NB4 (cell line): ENCODE measurements around the gene SELENOW.

Experiments
- POLR2A ChIP-seq: IDR thresholded peaks from 2 replicates; pipeline ENCODE4 v1.6.1; 2011; ENCODE audit warnings: mild to moderate bottlenecking; ENCODE audit not compliant: insufficient read length; ENCODE audit errors: extremely low read depth
- TF ChIP-seq, protein P1 (sequence below): IDR thresholded peaks from one replicate; pipeline ENCODE4 v1.5.1; 2012; ENCODE audit warnings: low read depth, low read length

DNA sequence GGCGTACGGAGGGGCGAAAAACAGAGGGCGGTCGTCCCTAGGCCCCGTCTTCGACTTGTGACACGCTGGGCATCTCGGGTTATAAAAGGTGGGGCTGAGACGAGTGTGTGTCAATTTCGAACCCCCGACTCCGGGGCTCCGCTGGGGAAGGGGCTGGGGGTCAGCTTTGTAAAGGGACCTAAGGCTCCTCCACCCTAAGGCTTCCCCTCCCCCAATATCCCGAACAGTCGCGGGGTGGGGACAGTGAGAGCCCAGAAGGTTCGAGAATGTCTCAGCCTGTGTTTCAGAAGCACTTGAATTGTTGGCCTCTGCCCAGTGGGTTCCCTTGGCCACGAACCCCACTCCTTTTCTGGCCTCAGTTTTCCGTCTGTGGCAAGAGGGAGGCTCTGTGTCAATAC is 450 bp downstream of the SELENOW start:
- TF ChIP-seq, protein P1, sequence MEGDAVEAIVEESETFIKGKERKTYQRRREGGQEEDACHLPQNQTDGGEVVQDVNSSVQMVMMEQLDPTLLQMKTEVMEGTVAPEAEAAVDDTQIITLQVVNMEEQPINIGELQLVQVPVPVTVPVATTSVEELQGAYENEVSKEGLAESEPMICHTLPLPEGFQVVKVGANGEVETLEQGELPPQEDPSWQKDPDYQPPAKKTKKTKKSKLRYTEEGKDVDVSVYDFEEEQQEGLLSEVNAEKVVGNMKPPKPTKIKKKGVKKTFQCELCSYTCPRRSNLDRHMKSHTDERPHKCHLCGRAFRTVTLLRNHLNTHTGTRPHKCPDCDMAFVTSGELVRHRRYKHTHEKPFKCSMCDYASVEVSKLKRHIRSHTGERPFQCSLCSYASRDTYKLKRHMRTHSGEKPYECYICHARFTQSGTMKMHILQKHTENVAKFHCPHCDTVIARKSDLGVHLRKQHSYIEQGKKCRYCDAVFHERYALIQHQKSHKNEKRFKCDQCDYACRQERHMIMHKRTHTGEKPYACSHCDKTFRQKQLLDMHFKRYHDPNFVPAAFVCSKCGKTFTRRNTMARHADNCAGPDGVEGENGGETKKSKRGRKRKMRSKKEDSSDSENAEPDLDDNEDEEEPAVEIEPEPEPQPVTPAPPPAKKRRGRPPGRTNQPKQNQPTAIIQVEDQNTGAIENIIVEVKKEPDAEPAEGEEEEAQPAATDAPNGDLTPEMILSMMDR, result no peak
- TF ChIP-seq POLR2A, result no peak
